PC-3 (cell line): ENCODE results near the gene LGR4. TPM values are rescaled to one million over a fixed set of nuclear protein-coding genes. Genes with fewer than 3 reads are reported as not detected.

Experiments
- ATAC-seq: fragments of 200-7000 bp; cut with Tn5 transposase; 2 replicates; pipeline ENCODE4 v1.9.1; 2020; ENCODE audit warnings: mild to moderate bottlenecking, moderate library complexity
- BruUV-seq: library from RNA; stranded (reverse); fragments of 400-500 nt; replicated peaks from 2 replicates; lab custom pipeline; 2021; lab: Mats Ljungman, UMichigan
- CTCF ChIA-PET: fragments of 300-600 bp; sonication (Branson Sonifier 250); formaldehyde crosslinking; loops from one replicate; lab custom pipeline; 2022; ENCODE audit warnings: antibody characterized with exemption; lab: Charles Lee
- POLR2A ChIA-PET: fragments of 300-600 bp; sonication (Branson Sonifier 250); formaldehyde crosslinking; loops from one replicate; lab custom pipeline; 2022; ENCODE audit warnings: antibody characterized with exemption; ENCODE audit not compliant: unreplicated experiment; lab: Charles Lee
- DNase-seq: peaks from one replicate; pipeline ENCODE4 v3.0.0-alpha.2; 2015
- H2AFZ ChIP-seq: fragments of 300-600 bp; sonication (generic); 2 replicates; pipeline ENCODE4 v1.6.0; 2016; ENCODE audit warnings: antibody characterized with exemption, low read length
- H3F3A ChIP-seq: fragments of 300-600 bp; sonication (generic); one replicate; pipeline ENCODE4 v1.6.0; 2017; ENCODE audit warnings: antibody characterized with exemption, low read length, control low read depth, mild to moderate bottlenecking; ENCODE audit not compliant: unreplicated experiment
- H3K27ac ChIP-seq: fragments of 300-600 bp; sonication (generic); 2 replicates; pipeline ENCODE4 v1.5.1; 2016; ENCODE audit warnings: mild to moderate bottlenecking, low read length
- H3K27me3 ChIP-seq: fragments of 300-600 bp; sonication (generic); 2 replicates; pipeline ENCODE4 v1.6.1; 2016; ENCODE audit warnings: low read length, mixed read lengths
- H3K36me3 ChIP-seq: fragments of 300-600 bp; sonication (generic); 2 replicates; pipeline ENCODE4 v1.6.1; 2016; ENCODE audit warnings: low read depth, mixed run types, low read length, mixed read lengths
- H3K4me1 ChIP-seq: fragments of 300-600 bp; sonication (generic); 2 replicates; pipeline ENCODE4 v1.5.1; 2016; ENCODE audit warnings: low read length; ENCODE audit not compliant: insufficient read depth
- H3K4me2 ChIP-seq: fragments of 300-600 bp; sonication (generic); 2 replicates; pipeline ENCODE4 v1.6.0; 2016; ENCODE audit warnings: low read length
- H3K4me3 ChIP-seq: fragments of 300-600 bp; sonication (generic); 2 replicates; pipeline ENCODE4 v1.5.1; 2016; ENCODE audit warnings: mild to moderate bottlenecking, low read length, mixed read lengths
- H3K79me2 ChIP-seq: fragments of 300-600 bp; sonication (generic); 2 replicates; pipeline ENCODE4 v1.6.1; 2017; ENCODE audit warnings: low read length, mixed read lengths
- H3K9ac ChIP-seq: fragments of 300-600 bp; sonication (generic); 2 replicates; pipeline ENCODE4 v1.6.0; 2016; ENCODE audit warnings: mild to moderate bottlenecking, low read length
- H3K9me2 ChIP-seq: fragments of 300-600 bp; sonication (generic); replicated peaks from 2 replicates; pipeline ENCODE4 v1.6.1; 2016; ENCODE audit warnings: mixed run types, low read length, mixed read lengths
- H3K9me3 ChIP-seq: fragments of 300-600 bp; sonication (generic); 2 replicates; pipeline ENCODE4 v1.6.1; 2016; ENCODE audit warnings: low read length, mixed read lengths
- H4K20me1 ChIP-seq: fragments of 300-600 bp; sonication (generic); 2 replicates; pipeline ENCODE4 v1.6.1; 2016; ENCODE audit warnings: low read length, mixed read lengths
- CTCF ChIP-seq: fragments of 300-600 bp; sonication (generic); conservative IDR thresholded peaks from 2 replicates; pipeline ENCODE4 v1.5.1; 2017; ENCODE audit warnings: antibody characterized with exemption, low read depth, mild to moderate bottlenecking, low read length
- EZH2 ChIP-seq: fragments of 300-600 bp; sonication (generic); IDR thresholded peaks from one replicate; pipeline ENCODE4 v1.6.1; 2017; ENCODE audit warnings: antibody characterized with exemption, mild to moderate bottlenecking, low read length; ENCODE audit not compliant: unreplicated experiment
- EZH2phosphoT487 ChIP-seq: fragments of 300-600 bp; sonication (generic); IDR thresholded peaks from 2 replicates; pipeline ENCODE4 v1.6.1; 2018; ENCODE audit warnings: mild to moderate bottlenecking, antibody characterized with exemption, low read length, borderline replicate concordance
- intact Hi-C: fragments of 100-400 bp; cut with micrococcal nuclease; formaldehyde crosslinking; loops from 2 replicates; pipeline ENCODE4 v1.9.0; 2023
- total RNA-seq: library from RNA; depleted of rRNA; stranded (reverse); fragments of >200 nt; gene quantifications from 2 replicates; pipeline ENCODE4 v1.2.3, GENCODE V29; 2014

The LGR4 gene
- total RNA-seq, 1 experiment from 2014 or later = 13.5 TPM

- no peaks in the 10 kb centered on the region for H4K20me1 ChIP-seq
- POLR2A ChIA-PET = no interaction called here
- TF ChIP-seq EZH2phosphoT487 = no peak
- TF ChIP-seq CTCF = no peak
- no peak for TF ChIP-seq EZH2
- H3K9ac ChIP-seq = no peak overlapping the region
- H2AFZ ChIP-seq = no peak overlapping the region
- BruUV-seq = no TSS peak
- CTCF ChIA-PET = no interaction called here
- H3K4me1 ChIP-seq = no peaks in the 10 kb centered on the region
- intact Hi-C loops = no loop called here
- H3F3A ChIP-seq = no peaks in the 10 kb centered on the region
- no peaks in the 10 kb centered on the region for H3K36me3 ChIP-seq
- H3K27ac ChIP-seq = no peak overlapping the region
- no peaks in the 10 kb centered on the region for H3K27me3 ChIP-seq
- H3K9me3 ChIP-seq = no peaks in the 10 kb centered on the region
- DNase-seq (no peak), ATAC-seq (no peak)
- no peak overlapping the region for H3K4me2 ChIP-seq
- no peaks in the 10 kb centered on the region for H3K9me2 ChIP-seq
- no peak overlapping the region for H3K4me3 ChIP-seq
- H3K79me2 ChIP-seq = no peaks in the 10 kb centered on the region
These were observed 41.5 kb upstream of the LGR4 start for GRCh38 chr11:27514076-27514475.

- CTCF ChIA-PET = no interaction called here
- ATAC-seq = no peak
These were observed 40.8 kb upstream of the LGR4 start for GRCh38 chr11:27513389-27513788.

More at GRCh38 chr11:27513389-27513788, 40.8 kb upstream of the LGR4 start:
- no peak overlapping the region for H3K4me2 ChIP-seq
- H3K27ac ChIP-seq = no peak overlapping the region
- no TSS peak for BruUV-seq
- no peaks in the 10 kb centered on the region for H4K20me1 ChIP-seq
- no peaks in the 10 kb centered on the region for H3K9me3 ChIP-seq
- TF ChIP-seq EZH2phosphoT487 (no peak), CTCF (no peak), EZH2 (no peak)
- POLR2A ChIA-PET = no interaction called here
- H3K4me3 ChIP-seq = no peak overlapping the region
- H3K79me2 ChIP-seq = no peaks in the 10 kb centered on the region
- DNase-seq = no peak
- H2AFZ ChIP-seq = no peak overlapping the region
- intact Hi-C loops = no loop called here
- H3K27me3 ChIP-seq = no peaks in the 10 kb centered on the region
- no peak overlapping the region for H3K9ac ChIP-seq
- H3K4me1 ChIP-seq = no peaks in the 10 kb centered on the region
- H3K36me3 ChIP-seq = no peaks in the 10 kb centered on the region
- H3K9me2 ChIP-seq = no peaks in the 10 kb centered on the region
- H3F3A ChIP-seq = no peaks in the 10 kb centered on the region
